Activated T-cell treated with anti-CD3 and anti-CD28 coated beads for 1 hour (primary cell): Measurements from ENCODE around the gene MRPL20.

Source experiments
- DNase-seq: peaks from one replicate; pipeline ENCODE4 v3.0.0-alpha.2; 2020; ENCODE audit warnings: low read depth

Gene MRPL20

GRCh38 chr1:1361233-1361981 is 45.7 kb downstream of the MRPL20 start:
- no peak for DNase-seq

- no peak for DNase-seq
Measured at GRCh38 chr1:1360506-1361169, 46.5 kb downstream of the MRPL20 start.

GRCh38 chr1:1359664-1360468 is 47.2 kb downstream of the MRPL20 start:
- DNase-seq, result no peak

GRCh38 chr1:1359308-1359663 is 47.8 kb downstream of the MRPL20 start:
- no peak for DNase-seq

- no peak for DNase-seq
Measured at GRCh38 chr1:1358433-1359271, 48.4 kb downstream of the MRPL20 start, which contains the start of gene MXRA8. MXRA8 (minus strand) TSS chr1:1358555; CDS start chr1:1358504, 51 bp downstream.

GRCh38 chr1:1357871-1358432 is 49.1 kb downstream of the MRPL20 start:
- DNase-seq, result no peak

- no peak for DNase-seq
Measured at GRCh38 chr1:1356796-1357401, 50.2 kb downstream of the MRPL20 start.

GRCh38 chr1:1356166-1356795 is 50.8 kb downstream of the MRPL20 start:
- no peak for DNase-seq

- no peak for DNase-seq
Measured at GRCh38 chr1:1355416-1355815, 51.7 kb downstream of the MRPL20 start.

GRCh38 chr1:1354271-1355247 is 52.5 kb downstream of the MRPL20 start:
- no peak for DNase-seq

GRCh38 chr1:1353389-1354151 is 53.5 kb downstream of the MRPL20 start:
- no peak for DNase-seq

- no peak for DNase-seq
Measured at GRCh38 chr1:1352786-1353388, 54.2 kb downstream of the MRPL20 start.
